OCI-LY3 (cell line): ENCODE data around the gene ALKBH4.

Experiments used
- H2AFZ ChIP-seq: fragments of 200-600, 300-600 bp; shearing (Covaris generic); 2 replicates; pipeline ENCODE4 v1.6.0; 2014; ENCODE audit warnings: antibody characterized with exemption, low read depth, low read length
- H3K27ac ChIP-seq: fragments of 200-600, 300-600 bp; sonication (generic); 2 replicates; pipeline ENCODE4 v1.5.1; 2014; ENCODE audit warnings: mild to moderate bottlenecking, low read length, moderate library complexity, mixed read lengths
- H3K27me3 ChIP-seq: fragments of 200-600, 300-600 bp; sonication (generic); 2 replicates; pipeline ENCODE4 v1.6.1; 2014; ENCODE audit warnings: low read depth, low read length, mixed read lengths
- H3K36me3 ChIP-seq: fragments of 200-600, 300-600 bp; sonication (generic); replicated peaks from 2 replicates; pipeline ENCODE3; 2014; ENCODE audit warnings: low read depth, low read length, mixed read lengths
- H3K4me1 ChIP-seq: fragments of 300-600, 200-600 bp; sonication (generic); 2 replicates; pipeline ENCODE4 v1.6.1; 2014; ENCODE audit warnings: low read length, mixed read lengths
- H3K4me2 ChIP-seq: fragments of 200-600, 300-600 bp; sonication (generic); 2 replicates; pipeline ENCODE4 v1.6.1; 2014; ENCODE audit warnings: low read length, mixed read lengths
- H3K4me3 ChIP-seq: fragments of 300-600, 200-600 bp; sonication (generic); 2 replicates; pipeline ENCODE4 v1.5.1; 2014; ENCODE audit warnings: antibody characterized with exemption, mild to moderate bottlenecking, low read length, moderate library complexity
- H3K79me2 ChIP-seq: fragments of 300-600, 200-600 bp; shearing (Covaris generic); 2 replicates; pipeline ENCODE4 v1.6.1; 2014; ENCODE audit warnings: mild to moderate bottlenecking, low read length, mixed read lengths
- H3K9ac ChIP-seq: fragments of 300-600, 200-600 bp; shearing (Covaris generic); 2 replicates; pipeline ENCODE4 v1.6.0; 2014; ENCODE audit warnings: mild to moderate bottlenecking, low read length, moderate library complexity
- H3K9me3 ChIP-seq: fragments of 200-600, 300-600 bp; shearing (Covaris generic); 2 replicates; pipeline ENCODE4 v1.6.1; 2014; ENCODE audit warnings: low read length, mixed read lengths; ENCODE audit not compliant: insufficient read depth
- H4K20me1 ChIP-seq: fragments of 200-600, 300-600 bp; sonication (generic); 2 replicates; pipeline ENCODE4 v1.6.1; 2016; ENCODE audit warnings: low read length, mixed read lengths; ENCODE audit not compliant: insufficient read depth
- CTCF ChIP-seq: fragments of 200-600, 300-600 bp; sonication (generic); IDR thresholded peaks from 2 replicates; pipeline ENCODE4 v1.5.1; 2014; ENCODE audit warnings: antibody characterized with exemption, low read length, low read depth
- EZH2phosphoT487 ChIP-seq: fragments of 200-600 bp; shearing (Covaris generic); IDR thresholded peaks from 2 replicates; pipeline ENCODE4 v1.6.1; 2018; ENCODE audit warnings: antibody characterized with exemption, mixed run types, low read depth

Gene ALKBH4

GRCh38 chr7:102424787-102425218 lies 39.9 kb downstream of the ALKBH4 start:
- peak overlapping the region; percentile 96 for H3K4me2 ChIP-seq
- peaks cover 80% of the 10 kb centered on the region for H3K4me1 ChIP-seq
- no peak overlapping the region for H2AFZ ChIP-seq
- H3K9ac ChIP-seq: peak overlapping the region; percentile 96
- TF ChIP-seq CTCF (no peak), EZH2phosphoT487 (no peak)
- H3K4me3 ChIP-seq: peak overlapping the region; percentile 71
- H3K79me2 ChIP-seq: 0 out of 2 replicates have a peak, but pooled peaks cover 2% of the 10 kb centered on the region
- H3K36me3 ChIP-seq: peaks cover 10% of the 10 kb centered on the region
- H4K20me1 ChIP-seq: no peaks in the 10 kb centered on the region
- peaks cover 4% of the 10 kb centered on the region; the same call in 1 of the 2 replicates for H3K9me3 ChIP-seq
- no peaks in the 10 kb centered on the region for H3K27me3 ChIP-seq
- H3K27ac ChIP-seq: peak overlapping the region; percentile 99

- Histone ChIP-seq H3K4me1 (peaks cover 82% of the 10 kb centered on the region), H3K79me2 (0 out of 2 replicates have a peak, but pooled peaks cover 2% of the 10 kb centered on the region), H3K4me3 (peak overlapping the region; percentile 34; the same call in 1 of the 2 replicates), H3K4me2 (peak overlapping the region; percentile 96), H2AFZ (no peak overlapping the region), H3K9ac (peak overlapping the region; percentile 96), H3K27ac (peak overlapping the region; percentile 99), H3K27me3 (no peaks in the 10 kb centered on the region), H4K20me1 (no peaks in the 10 kb centered on the region), H3K36me3 (peaks cover 13% of the 10 kb centered on the region), H3K9me3 (peaks cover 4% of the 10 kb centered on the region; the same call in 1 of the 2 replicates)
- no peak for TF ChIP-seq CTCF
- no peak for TF ChIP-seq EZH2phosphoT487
Measured at GRCh38 chr7:102424129-102424551, 40.5 kb downstream of the ALKBH4 start.

- peaks cover 78% of the 10 kb centered on the region for H3K4me1 ChIP-seq
- H3K4me3 ChIP-seq: no peak overlapping the region
- H3K9me3 ChIP-seq: peaks cover 4% of the 10 kb centered on the region; the same call in 1 of the 2 replicates
- TF ChIP-seq CTCF: no peak
- TF ChIP-seq EZH2phosphoT487: no peak
- H3K9ac ChIP-seq: no peak overlapping the region
- H3K36me3 ChIP-seq: peaks cover 15% of the 10 kb centered on the region
- no peak overlapping the region for H2AFZ ChIP-seq
- 0 out of 2 replicates have a peak, but pooled peaks cover 2% of the 10 kb centered on the region for H3K79me2 ChIP-seq
- H3K27me3 ChIP-seq: no peaks in the 10 kb centered on the region
- no peak overlapping the region for H3K4me2 ChIP-seq
- no peak overlapping the region for H3K27ac ChIP-seq
- no peaks in the 10 kb centered on the region for H4K20me1 ChIP-seq
Measured at GRCh38 chr7:102421706-102422240, 42.9 kb downstream of the ALKBH4 start.

GRCh38 chr7:102418592-102418991 lies 46.1 kb downstream of the ALKBH4 start:
- no peaks in the 10 kb centered on the region for H3K27me3 ChIP-seq
- peaks cover 67% of the 10 kb centered on the region for H3K4me1 ChIP-seq
- H2AFZ ChIP-seq: no peak overlapping the region
- no peaks in the 10 kb centered on the region for H3K9me3 ChIP-seq
- TF ChIP-seq CTCF (no peak), EZH2phosphoT487 (no peak)
- H3K4me3 ChIP-seq: no peak overlapping the region
- H3K27ac ChIP-seq: peak overlapping the region; percentile 15; the same call in 1 of the 2 replicates
- H3K4me2 ChIP-seq: no peak overlapping the region
- peaks cover 2% of the 10 kb centered on the region; the same call in 1 of the 2 replicates for H3K79me2 ChIP-seq
- no peaks in the 10 kb centered on the region for H4K20me1 ChIP-seq
- H3K36me3 ChIP-seq: peaks cover 17% of the 10 kb centered on the region
- H3K9ac ChIP-seq: no peak overlapping the region
